IgD-negative memory B cell (primary cell): ENCODE results near the gene SPRR5. TPM values are rescaled to one million over a fixed set of nuclear protein-coding genes. Genes with fewer than 3 reads are reported as not detected.

Source experiments
- H3K27ac Mint-ChIP-seq, 3 donors: one replicate each; pipeline ENCODE4 v1.8.0; 2020 to 2022; ENCODE audit warnings: mild to moderate bottlenecking in 3 of 3, mixed read lengths in 3 of 3, moderate library complexity in 1 of 3
- H3K27me3 Mint-ChIP-seq: one replicate; pipeline ENCODE4 v1.8.0; 2021; ENCODE audit warnings: mixed read lengths
- H3K36me3 Mint-ChIP-seq: one replicate; pipeline ENCODE4 v1.8.0; 2020; ENCODE audit warnings: mild to moderate bottlenecking, mixed read lengths
- H3K4me1 Mint-ChIP-seq, 3 donors: one replicate each; pipeline ENCODE4 v1.8.0; 2020 to 2022; ENCODE audit warnings: mixed read lengths in 3 of 3, mild to moderate bottlenecking in 1 of 3
- H3K4me3 Mint-ChIP-seq, 4 donors: one replicate each; pipeline ENCODE4 v1.8.0; 2020 to 2022; ENCODE audit warnings: mild to moderate bottlenecking in 4 of 4, mixed read lengths in 4 of 4, moderate library complexity in 3 of 4
- H3K9me3 Mint-ChIP-seq, 3 donors: one replicate each; pipeline ENCODE4 v1.8.0; 2020 to 2021; ENCODE audit warnings: mixed read lengths in 3 of 3, mild to moderate bottlenecking in 1 of 3
- polyA plus RNA-seq: library from polyadenylated mRNA; unstranded; fragments of 300-500 nt; fragmentation: Illumina TruSeq; gene quantifications from one replicate; pipeline ENCODE4 v1.2.3, GENCODE V29; 2021

Gene SPRR5
- polyA plus RNA-seq, 1 donor from 2014 or later = not detected

- peaks cover 0 to 2% (median 0%) of the 10 kb centered on the region in 3 donors for H3K9me3 Mint-ChIP-seq
- H3K4me1 Mint-ChIP-seq = peaks cover 0 to 4% (median 0%) of the 10 kb centered on the region in 3 donors
- no peaks in the 10 kb centered on the region for H3K36me3 Mint-ChIP-seq
- peak overlapping the region in 1 of 3 donors; percentile 7 for H3K27ac Mint-ChIP-seq
- no peaks in the 10 kb centered on the region for H3K27me3 Mint-ChIP-seq
- no peak overlapping the region for H3K4me3 Mint-ChIP-seq
Observed at GRCh38 chr1:152928671-152929070, 18.3 kb upstream of the SPRR5 start.

- no peak overlapping the region for H3K27ac Mint-ChIP-seq
- H3K4me1 Mint-ChIP-seq = no peaks in the 10 kb centered on the region
- H3K9me3 Mint-ChIP-seq = no peaks in the 10 kb centered on the region
- peaks cover 9% of the 10 kb centered on the region for H3K27me3 Mint-ChIP-seq
- no peaks in the 10 kb centered on the region for H3K36me3 Mint-ChIP-seq
- H3K4me3 Mint-ChIP-seq = no peak overlapping the region
Observed at GRCh38 chr1:152932170-152932811, 14.7 kb upstream of the SPRR5 start.

GRCh38 chr1:152933196-152933595, 13.8 kb upstream of the SPRR5 start:
- H3K4me1 Mint-ChIP-seq = no peaks in the 10 kb centered on the region
- H3K27me3 Mint-ChIP-seq = peaks cover 9% of the 10 kb centered on the region
- no peaks in the 10 kb centered on the region for H3K36me3 Mint-ChIP-seq
- H3K4me3 Mint-ChIP-seq = no peak overlapping the region
- H3K27ac Mint-ChIP-seq = no peak overlapping the region
- H3K9me3 Mint-ChIP-seq = no peaks in the 10 kb centered on the region

- no peak overlapping the region for H3K27ac Mint-ChIP-seq
- no peaks in the 10 kb centered on the region for H3K9me3 Mint-ChIP-seq
- H3K27me3 Mint-ChIP-seq = peaks cover 10% of the 10 kb centered on the region
- no peaks in the 10 kb centered on the region for H3K4me1 Mint-ChIP-seq
- H3K4me3 Mint-ChIP-seq = no peak overlapping the region
- H3K36me3 Mint-ChIP-seq = no peaks in the 10 kb centered on the region
Observed at GRCh38 chr1:152940614-152941013, 6.4 kb upstream of the SPRR5 start.

- Mint-ChIP-seq H3K36me3 (no peaks in the 10 kb centered on the region), H3K4me1 (no peaks in the 10 kb centered on the region), H3K27me3 (peaks cover 8% of the 10 kb centered on the region), H3K9me3 (no peaks in the 10 kb centered on the region), H3K4me3 (no peak overlapping the region), H3K27ac (no peak overlapping the region)
Observed at GRCh38 chr1:152941037-152941711, 5.8 kb upstream of the SPRR5 start.

- Mint-ChIP-seq H3K27me3 (peaks cover 6% of the 10 kb centered on the region), H3K4me3 (no peak overlapping the region), H3K27ac (no peak overlapping the region), H3K4me1 (no peaks in the 10 kb centered on the region), H3K9me3 (no peaks in the 10 kb centered on the region), H3K36me3 (no peaks in the 10 kb centered on the region)
Observed at GRCh38 chr1:152942161-152942560, 4.8 kb upstream of the SPRR5 start.

- Mint-ChIP-seq H3K27me3 (peaks cover 5% of the 10 kb centered on the region), H3K4me1 (no peaks in the 10 kb centered on the region), H3K27ac (no peak overlapping the region), H3K9me3 (peaks cover 0 to under 1% (median 0%) of the 10 kb centered on the region in 3 donors), H3K4me3 (no peak overlapping the region), H3K36me3 (no peaks in the 10 kb centered on the region)
Observed at GRCh38 chr1:152946248-152946647, 758 bp upstream of the SPRR5 start.

- Mint-ChIP-seq H3K4me3 (no peak overlapping the region), H3K27ac (no peak overlapping the region), H3K9me3 (peaks cover 0 to 2% (median 0%) of the 10 kb centered on the region in 3 donors), H3K36me3 (no peaks in the 10 kb centered on the region), H3K4me1 (no peaks in the 10 kb centered on the region), H3K27me3 (peaks cover 5% of the 10 kb centered on the region)
Observed at GRCh38 chr1:152951711-152952110, 4.7 kb downstream of the SPRR5 start.

- Mint-ChIP-seq H3K36me3 (peaks cover 2% of the 10 kb centered on the region), H3K27ac (no peak overlapping the region), H3K4me1 (no peaks in the 10 kb centered on the region), H3K27me3 (peaks cover 1% of the 10 kb centered on the region), H3K4me3 (no peak overlapping the region), H3K9me3 (peaks cover 0 to 2% (median 0%) of the 10 kb centered on the region in 3 donors)
Observed at GRCh38 chr1:152953761-152954160, 6.8 kb downstream of the SPRR5 start.

- peaks cover 0 to 3% (median 0%) of the 10 kb centered on the region in 3 donors for H3K9me3 Mint-ChIP-seq
- H3K27me3 Mint-ChIP-seq = peaks cover 1% of the 10 kb centered on the region
- no peak overlapping the region for H3K27ac Mint-ChIP-seq
- H3K4me1 Mint-ChIP-seq = no peaks in the 10 kb centered on the region
- no peak overlapping the region for H3K4me3 Mint-ChIP-seq
- H3K36me3 Mint-ChIP-seq = peaks cover 2% of the 10 kb centered on the region
Observed at GRCh38 chr1:152954436-152954835, 7.4 kb downstream of the SPRR5 start.

- Mint-ChIP-seq H3K27ac (no peak overlapping the region), H3K4me3 (no peak overlapping the region), H3K27me3 (peaks cover 18% of the 10 kb centered on the region), H3K9me3 (peaks cover 0 to 1% (median 0%) of the 10 kb centered on the region in 3 donors), H3K4me1 (peaks cover 0 to 5% (median 0%) of the 10 kb centered on the region in 3 donors), H3K36me3 (peaks cover 2% of the 10 kb centered on the region)
Observed at GRCh38 chr1:152957561-152957960, 10.6 kb downstream of the SPRR5 start.

- Mint-ChIP-seq H3K27ac (no peak overlapping the region), H3K4me1 (peaks cover 0 to 5% (median 0%) of the 10 kb centered on the region in 3 donors), H3K36me3 (peaks cover 2% of the 10 kb centered on the region), H3K4me3 (no peak overlapping the region), H3K9me3 (peaks cover 0 to 1% (median 0%) of the 10 kb centered on the region in 3 donors), H3K27me3 (peaks cover 18% of the 10 kb centered on the region)
Observed at GRCh38 chr1:152959273-152959672, 12.3 kb downstream of the SPRR5 start.

- H3K9me3 Mint-ChIP-seq = peaks cover 0 to 1% (median 0%) of the 10 kb centered on the region in 3 donors
- peaks cover 0 to 5% (median 0%) of the 10 kb centered on the region in 3 donors for H3K4me1 Mint-ChIP-seq
- H3K27me3 Mint-ChIP-seq = peaks cover 18% of the 10 kb centered on the region
- H3K4me3 Mint-ChIP-seq = no peak overlapping the region
- no peak overlapping the region for H3K27ac Mint-ChIP-seq
- peaks cover 2% of the 10 kb centered on the region for H3K36me3 Mint-ChIP-seq
Observed at GRCh38 chr1:152959801-152960451, 12.9 kb downstream of the SPRR5 start.

- no peak overlapping the region for H3K4me3 Mint-ChIP-seq
Observed at GRCh38 chr1:152960452-152961044, 13.5 kb downstream of the SPRR5 start.

More at GRCh38 chr1:152960452-152961044, 13.5 kb downstream of the SPRR5 start:
- Mint-ChIP-seq H3K27me3 (peaks cover 18% of the 10 kb centered on the region), H3K27ac (no peak overlapping the region), H3K4me1 (peaks cover 0 to 5% (median 0%) of the 10 kb centered on the region in 3 donors), H3K9me3 (peaks cover 0 to 1% (median 0%) of the 10 kb centered on the region in 3 donors), H3K36me3 (peaks cover 2% of the 10 kb centered on the region)
